K562 (cell line): ENCODE results near the gene SHROOM3. TPM values are rescaled to one million over a fixed set of nuclear protein-coding genes. Genes with fewer than 3 reads are reported as not detected.

Experiments
- ATAC-seq: fragments of 200-7000 bp; cut with Tn5 transposase; 3 replicates; pipeline ENCODE4 v1.9.1; 2020; ENCODE audit warnings: moderate library complexity
- BruUV-seq: library from RNA; stranded (reverse); fragments of 400-500 nt; replicated peaks from 2 replicates; lab custom pipeline; 2021; lab: Mats Ljungman, UMichigan
- CTCF ChIA-PET: fragments of 300-600 bp; formaldehyde crosslinking; extraction: SDS; loops from one replicate; lab custom pipeline; 2021; ENCODE audit warnings: low intra/inter-chr PET ratio; lab: Yijun Ruan, JAX
- POLR2A ChIA-PET: fragments of 300-600, 350-650 bp; sonication (Branson Sonifier 250); formaldehyde crosslinking; extraction: SDS; loops from one replicate; lab custom pipeline; 2021; ENCODE audit warnings: antibody characterized with exemption, inconsistent platforms; lab: Yijun Ruan, JAX
- DNase-seq, 4 experiments: peaks; one replicate each; pipeline versions ENCODE4 v3.0.0 to v3.0.0-alpha.2; 2011 to 2018; ENCODE audit warnings: low spot score in 3 of 4, mixed read lengths in 3 of 4; ENCODE audit errors: extremely low read depth in 1 of 4
- FAIRE-seq: peaks from 2 replicates; lab custom pipeline; 2011; peaks lifted over from hg19 to GRCh38; lab: Jason Lieb, UNC
- H2AFZ ChIP-seq: 2 replicates; pipeline ENCODE4 v1.6.0; 2011; ENCODE audit warnings: low read depth, low read length, control low read depth, inconsistent platforms
- H3K27ac ChIP-seq: fragments of 200-600 bp; 3 replicates; pipeline ENCODE4 v1.8.0; 2011; ENCODE audit warnings: low read depth, mild to moderate bottlenecking, control low read depth, inconsistent platforms, low read length, moderate library complexity, mixed read lengths; ENCODE audit errors: extremely low read depth
- H3K27me3 ChIP-seq, 2 experiments: fragments of 300-600 bp in 1 of 2; 2 replicates in 1 of 2; 3 replicates in 1 of 2; pipeline versions ENCODE4 v1.6.0 to v1.8.0; 2011; ENCODE audit warnings: inconsistent platforms in 2 of 2, low read length in 2 of 2, mild to moderate bottlenecking in 1 of 2, mixed read lengths in 1 of 2, moderate library complexity in 1 of 2; ENCODE audit not compliant: control insufficient read depth in 2 of 2, insufficient read depth in 2 of 2
- H3K36me3 ChIP-seq: fragments of 300-600 bp; 3 replicates; pipeline ENCODE4 v1.8.0; 2011; ENCODE audit warnings: mild to moderate bottlenecking, low read length, inconsistent platforms; ENCODE audit not compliant: control insufficient read depth, insufficient read depth
- H3K4me1 ChIP-seq, 2 experiments: fragments of 200-600 bp in 1 of 2; replicated peaks in 1 of 2; 2 replicates in 1 of 2; 3 replicates in 1 of 2; pipeline versions ENCODE4 v1.5.1 to v1.8.0; 2011; ENCODE audit warnings: inconsistent platforms in 2 of 2, low read length in 2 of 2, mild to moderate bottlenecking in 1 of 2, mixed read lengths in 1 of 2, moderate library complexity in 1 of 2; ENCODE audit not compliant: control insufficient read depth in 2 of 2, insufficient read depth in 2 of 2
- H3K4me2 ChIP-seq: 2 replicates; pipeline ENCODE4 v1.6.1; 2011; ENCODE audit warnings: low read length, control low read depth, inconsistent platforms, mixed read lengths; ENCODE audit not compliant: insufficient read depth
- H3K4me3 ChIP-seq: fragments of 200-600 bp; sonication (generic), shearing (Covaris generic); 2 replicates; pipeline ENCODE4 v1.5.1; 2016; ENCODE audit warnings: control low read depth, inconsistent platforms
- H3K79me2 ChIP-seq: fragments of 200-600 bp; 3 replicates; pipeline ENCODE4 v1.8.0; 2011; ENCODE audit warnings: low read length, inconsistent platforms; ENCODE audit not compliant: control insufficient read depth, insufficient read depth
- H3K9ac ChIP-seq, 2 experiments: 2 replicates each; pipeline versions ENCODE4 v1.6.0 to v1.6.1; 2011; ENCODE audit warnings: low read depth in 2 of 2, low read length in 2 of 2, control low read depth in 1 of 2, inconsistent platforms in 1 of 2, mild to moderate bottlenecking in 1 of 2, mixed read lengths in 1 of 2; ENCODE audit not compliant: insufficient read depth in 1 of 2
- H3K9me1 ChIP-seq: one replicate; pipeline ENCODE4 v1.6.0; 2011; ENCODE audit warnings: inconsistent platforms, mild to moderate bottlenecking, low read length, moderate library complexity; ENCODE audit not compliant: control insufficient read depth, insufficient read depth
- H3K9me3 ChIP-seq: replicated peaks from 2 replicates; pipeline ENCODE4 v1.5.1; 2011; ENCODE audit warnings: low read depth, low read length, inconsistent platforms; ENCODE audit not compliant: control insufficient read depth, insufficient read depth
- H4K20me1 ChIP-seq: replicated peaks from 2 replicates; pipeline ENCODE4 v1.6.1; 2011; ENCODE audit warnings: low read length, inconsistent platforms, mixed read lengths; ENCODE audit not compliant: control insufficient read depth, insufficient read depth
- CBX2 ChIP-seq: fragments of 200-600 bp; sonication (generic); IDR thresholded peaks from one replicate; pipeline ENCODE4 v1.6.1; 2012; ENCODE audit warnings: mild to moderate bottlenecking, low read length, inconsistent platforms; ENCODE audit not compliant: insufficient read depth, poor library complexity, severe bottlenecking
- KLF1 ChIP-seq: fragments of 450-650 bp; IDR thresholded peaks from 2 replicates; pipeline ENCODE4 v1.6.1; 2016; ENCODE audit warnings: missing genetic modification characterization, missing compliant biosample characterization
- NFRKB ChIP-seq: fragments of 450-650 bp; IDR thresholded peaks from 2 replicates; pipeline ENCODE4 v1.6.1; 2016; ENCODE audit warnings: low read depth
- NRF1 ChIP-seq, 2 experiments: fragments of 450-650 bp; IDR thresholded peaks in 1 of 2; conservative IDR thresholded peaks in 1 of 2; 2 replicates each; pipeline ENCODE4 v1.6.1; 2014; ENCODE audit warnings: mild to moderate bottlenecking in 2 of 2
- RUNX1 ChIP-seq: sonication (generic); IDR thresholded peaks from 2 replicates; pipeline ENCODE4 v1.6.1; 2016; ENCODE audit warnings: antibody characterized with exemption, low read depth
- in situ Hi-C: fragments of 300-500 bp; cut with MboI; formaldehyde crosslinking; loops from 4 replicates; pipeline ENCODE4 v1.15.0; 2018; ENCODE audit warnings: inconsistent platforms, mixed read lengths
- intact Hi-C: fragments of 100-400 bp; cut with micrococcal nuclease; formaldehyde crosslinking; loops from 2 replicates; pipeline ENCODE4 v1.14.2; 2022
- polyA plus RNA-seq, 8 experiments: library from polyadenylated mRNA; depleted of rRNA in 4 of 8; stranded (reverse) in 5 of 8; unstranded in 3 of 8; fragments of >200 nt; fragmentation: Nextera tagmentation in 2 of 8; fragmentation: Illumina TruSeq in 1 of 8; extraction: Ambion mirVana in 2 of 8; extraction: Trizol in 1 of 8; gene quantifications; 2 replicates each; pipeline versions ENCODE4 v1.2.1 to v1.2.3, GENCODE V29; 2011 to 2014; ENCODE audit warnings: inconsistent platforms in 1 of 8, missing spikeins in 1 of 8
- total RNA-seq, 7 experiments: library from RNA; depleted of rRNA in 6 of 7; stranded (reverse); fragments of >200 nt in 6 of 7; fragmentation: Illumina TruSeq in 2 of 7; extraction: Trizol in 2 of 7; gene quantifications; 2 replicates each; pipeline versions ENCODE4 v1.2.1 to v1.2.3, GENCODE V29; 2011 to 2021; ENCODE audit warnings: low replicate concordance in 1 of 7
- TF ChIP-seq, protein P1 (sequence below): fragments of 450-650 bp; formaldehyde crosslinking; IDR thresholded peaks from 2 replicates; pipeline ENCODE4 v1.4.0; 2022; ENCODE audit warnings: mild to moderate bottlenecking, moderate library complexity
- TF ChIP-seq, protein P2 (sequence below): fragments of 450-650 bp; IDR thresholded peaks from 2 replicates; pipeline ENCODE4 v1.6.1; 2016; ENCODE audit warnings: mild to moderate bottlenecking

SHROOM3 gene
- total and polyA plus RNA-seq, 9 of the 15 experiments (the other 6 are each of a cell fraction or from before 2014, with no cell fraction given) = 0.01 to 0.07 TPM; not detected in 7

DNA sequence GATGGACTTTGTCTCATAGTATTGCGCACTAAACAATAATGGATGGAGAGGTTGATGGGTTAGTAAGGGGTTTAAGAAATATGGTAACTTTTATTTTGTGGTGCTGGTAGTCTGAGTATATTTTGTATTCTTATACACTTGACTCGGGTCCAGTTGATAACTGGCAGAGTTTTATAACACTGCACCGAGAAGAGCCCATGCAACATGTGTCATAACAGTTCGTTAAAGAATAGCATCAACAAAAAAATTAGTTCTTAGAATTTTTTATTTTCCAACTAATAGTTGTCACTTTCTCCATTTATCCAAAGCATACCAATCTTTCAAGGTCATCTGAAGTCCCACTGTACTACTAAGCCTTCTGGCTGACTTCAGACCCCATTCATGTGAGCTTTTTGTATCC is 287.8 kb downstream of the SHROOM3 start (continued):
- TF ChIP-seq, protein P1, sequence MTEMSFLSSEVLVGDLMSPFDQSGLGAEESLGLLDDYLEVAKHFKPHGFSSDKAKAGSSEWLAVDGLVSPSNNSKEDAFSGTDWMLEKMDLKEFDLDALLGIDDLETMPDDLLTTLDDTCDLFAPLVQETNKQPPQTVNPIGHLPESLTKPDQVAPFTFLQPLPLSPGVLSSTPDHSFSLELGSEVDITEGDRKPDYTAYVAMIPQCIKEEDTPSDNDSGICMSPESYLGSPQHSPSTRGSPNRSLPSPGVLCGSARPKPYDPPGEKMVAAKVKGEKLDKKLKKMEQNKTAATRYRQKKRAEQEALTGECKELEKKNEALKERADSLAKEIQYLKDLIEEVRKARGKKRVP (CRISPR knock-in tag) = no peak
- TF ChIP-seq NRF1 (conservative IDR thresholded peaks at IDR 0.05 in 1 of 2, IDR thresholded peaks at IDR 0.05 in 1 of 2) (no peak), RUNX1 (no peak), KLF1 (tag) (no peak)
- TF ChIP-seq, protein P2, sequence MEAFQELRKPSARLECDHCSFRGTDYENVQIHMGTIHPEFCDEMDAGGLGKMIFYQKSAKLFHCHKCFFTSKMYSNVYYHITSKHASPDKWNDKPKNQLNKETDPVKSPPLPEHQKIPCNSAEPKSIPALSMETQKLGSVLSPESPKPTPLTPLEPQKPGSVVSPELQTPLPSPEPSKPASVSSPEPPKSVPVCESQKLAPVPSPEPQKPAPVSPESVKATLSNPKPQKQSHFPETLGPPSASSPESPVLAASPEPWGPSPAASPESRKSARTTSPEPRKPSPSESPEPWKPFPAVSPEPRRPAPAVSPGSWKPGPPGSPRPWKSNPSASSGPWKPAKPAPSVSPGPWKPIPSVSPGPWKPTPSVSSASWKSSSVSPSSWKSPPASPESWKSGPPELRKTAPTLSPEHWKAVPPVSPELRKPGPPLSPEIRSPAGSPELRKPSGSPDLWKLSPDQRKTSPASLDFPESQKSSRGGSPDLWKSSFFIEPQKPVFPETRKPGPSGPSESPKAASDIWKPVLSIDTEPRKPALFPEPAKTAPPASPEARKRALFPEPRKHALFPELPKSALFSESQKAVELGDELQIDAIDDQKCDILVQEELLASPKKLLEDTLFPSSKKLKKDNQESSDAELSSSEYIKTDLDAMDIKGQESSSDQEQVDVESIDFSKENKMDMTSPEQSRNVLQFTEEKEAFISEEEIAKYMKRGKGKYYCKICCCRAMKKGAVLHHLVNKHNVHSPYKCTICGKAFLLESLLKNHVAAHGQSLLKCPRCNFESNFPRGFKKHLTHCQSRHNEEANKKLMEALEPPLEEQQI = no peak
- TF ChIP-seq, all 486 proteins: peak for 0

DNA sequence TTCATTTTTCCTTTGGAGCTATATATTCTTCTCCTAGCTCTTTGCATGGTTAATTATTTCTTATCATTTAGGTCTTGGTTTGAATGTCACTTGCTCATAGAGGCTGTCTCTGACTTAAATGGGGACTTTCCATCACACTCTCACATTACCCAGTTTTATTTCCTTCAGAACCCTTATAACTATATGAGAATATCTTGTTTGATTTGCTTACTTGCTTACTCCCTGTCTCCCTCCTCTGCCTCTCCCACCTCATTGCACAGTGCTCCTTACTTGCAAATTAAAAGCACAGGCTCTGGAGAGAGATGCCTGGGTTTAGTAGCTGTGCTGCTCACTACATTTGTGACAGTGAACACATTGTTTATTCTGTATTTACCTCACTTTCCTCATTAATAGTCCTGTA is 288.3 kb downstream of the SHROOM3 start:
- Histone ChIP-seq H4K20me1 (no peaks in the 10 kb centered on the region), H3K36me3 (no peaks in the 10 kb centered on the region), H3K9me1 (no peaks in the 10 kb centered on the region), H3K4me2 (no peak overlapping the region), H3K4me3 (no peak overlapping the region)
- no peak for ATAC-seq
- BruUV-seq = no TSS peak
- CTCF ChIA-PET = no interaction called here
- in situ Hi-C loops = no loop called here
- TF ChIP-seq CBX2 (no peak), NFRKB (no peak)
- TF ChIP-seq, all 486 proteins: peak for 0
- POLR2A ChIA-PET = no interaction called here
- intact Hi-C loops = no loop called here
- Histone ChIP-seq H2AFZ (no peak overlapping the region), H3K9ac (no peak overlapping the region), H3K4me1 (no peaks in the 10 kb centered on the region), H3K9me3 (no peaks in the 10 kb centered on the region), H3K27me3 (peaks cover 0 to 5% of the 10 kb centered on the region in 2 experiments; a peak in 2 of 5 replicates), H3K27ac (no peak overlapping the region), H3K79me2 (no peaks in the 10 kb centered on the region)
- no peak for DNase-seq
- FAIRE-seq = no peak
